Activated T-cell treated with anti-CD3 and anti-CD28 coated beads for 4 hours (primary cell): ENCODE results near the gene ZNF177.
"Not testable (repeated sequence)": the region's sequence is repeated elsewhere in the genome, so short reads cannot be mapped to it uniquely, and the experiment has no call there.

Experiments
- DNase-seq: peaks from one replicate; pipeline ENCODE4 v3.0.0-alpha.2; 2020

The ZNF177 gene

DNA sequence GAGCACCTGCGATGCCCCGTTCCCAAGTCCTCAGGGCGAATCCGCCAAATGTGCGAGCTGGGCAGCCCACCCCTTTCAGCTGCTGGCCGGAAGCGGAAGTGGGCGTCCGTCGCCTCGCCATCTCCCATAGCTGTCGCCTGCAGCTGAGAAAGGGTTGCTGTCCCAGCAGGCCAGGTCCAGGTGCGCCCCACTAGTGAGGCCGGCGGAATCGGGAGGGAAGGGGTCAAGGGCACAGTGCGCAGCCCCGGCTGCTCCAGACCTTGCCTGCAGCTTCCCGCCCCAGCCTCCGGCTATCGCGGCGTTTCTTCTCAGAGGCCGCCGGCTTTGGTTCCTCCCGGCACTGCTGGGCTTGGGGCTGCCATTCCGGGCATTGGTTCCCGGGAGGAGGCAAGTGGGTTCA lies at the start of gene ZNF177:
ZNF177 (plus strand) TSS at position 109 of the 400 bp plus-strand sequence. CDS start 15,299 bp downstream, outside the sequence.
- no peak for DNase-seq

DNA sequence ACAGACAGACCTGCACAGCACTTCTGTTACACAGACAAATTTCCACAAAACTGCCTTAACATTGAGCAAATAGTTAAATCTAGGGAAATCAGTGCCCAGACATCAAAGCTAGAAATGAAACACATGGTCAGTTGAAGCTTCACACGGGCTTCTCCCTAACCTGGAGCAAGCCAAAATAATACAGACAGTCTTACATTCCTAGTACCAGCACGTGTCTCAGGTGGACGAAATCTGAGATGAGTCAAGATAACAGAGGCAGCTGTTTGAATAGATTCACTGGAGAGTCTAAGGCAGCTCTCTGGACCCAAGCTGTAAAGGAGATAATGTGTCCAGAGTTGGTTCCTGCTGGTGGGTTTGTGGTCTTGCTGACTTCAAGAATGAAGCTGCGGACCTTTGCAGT lies 49.1 kb upstream of the ZNF177 start:
- DNase-seq: no peak

DNA sequence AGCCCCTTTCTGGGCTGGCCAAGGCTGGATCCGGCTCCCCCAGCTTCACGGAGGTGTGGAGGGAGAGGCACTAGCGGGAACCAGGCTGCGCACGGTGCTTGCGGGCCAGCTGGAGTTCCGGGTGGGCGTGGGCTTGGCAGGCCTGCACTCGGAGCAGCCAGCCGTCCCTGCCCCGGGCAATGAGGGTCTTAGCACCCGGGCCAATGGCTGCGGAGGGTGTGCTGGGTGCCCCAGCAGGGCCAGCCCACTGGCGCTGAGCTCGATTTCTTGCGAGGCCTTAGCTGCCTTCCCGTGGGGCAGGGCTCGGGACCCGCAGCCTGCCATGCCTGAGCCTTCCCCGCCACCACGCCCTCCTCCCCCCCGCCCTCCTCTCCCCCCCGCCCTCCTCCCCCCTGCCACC lies 41.5 kb upstream of the ZNF177 start:
- no peak for DNase-seq

DNA sequence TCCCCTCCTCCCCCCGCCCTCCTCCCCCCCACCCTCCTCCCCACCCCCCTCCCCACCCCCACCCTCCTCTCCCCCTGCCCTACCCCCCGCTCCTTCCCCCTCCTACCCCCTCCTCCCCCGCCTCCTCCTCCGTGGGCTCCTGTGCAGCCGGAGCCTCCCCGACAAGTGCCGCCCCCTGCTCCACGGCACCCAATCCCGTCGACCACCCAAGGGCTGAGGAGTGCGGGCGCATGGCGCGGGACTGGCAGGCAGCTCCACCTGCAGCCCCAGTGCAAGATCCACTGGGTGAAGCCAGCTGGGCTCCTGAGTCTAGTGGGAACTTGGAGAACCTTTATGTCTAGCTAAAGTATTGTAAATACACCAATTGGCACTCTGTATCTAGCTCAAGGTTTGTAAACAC lies 41.1 kb upstream of the ZNF177 start:
- DNase-seq: not testable (repeated sequence)

DNA sequence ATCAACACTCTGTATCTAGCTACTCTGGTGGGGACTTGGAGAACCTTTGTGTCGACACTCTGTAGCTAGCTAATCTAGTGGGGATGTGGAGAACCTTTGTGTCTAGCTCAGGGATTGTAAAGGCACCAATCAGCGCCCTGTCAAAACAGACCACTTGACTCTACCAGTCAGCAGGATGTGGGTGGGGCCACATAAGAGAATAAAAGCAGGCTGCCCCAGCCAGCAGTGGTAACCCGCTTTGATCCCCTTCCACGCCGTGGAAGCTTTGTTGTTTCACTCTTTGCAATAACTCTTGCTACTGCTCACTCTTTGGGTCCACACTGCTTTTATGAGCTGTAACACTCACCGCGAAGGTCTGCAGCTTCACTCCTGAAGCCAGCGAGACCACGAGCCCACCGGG lies 40.6 kb upstream of the ZNF177 start:
- DNase-seq: not testable (repeated sequence)

DNA sequence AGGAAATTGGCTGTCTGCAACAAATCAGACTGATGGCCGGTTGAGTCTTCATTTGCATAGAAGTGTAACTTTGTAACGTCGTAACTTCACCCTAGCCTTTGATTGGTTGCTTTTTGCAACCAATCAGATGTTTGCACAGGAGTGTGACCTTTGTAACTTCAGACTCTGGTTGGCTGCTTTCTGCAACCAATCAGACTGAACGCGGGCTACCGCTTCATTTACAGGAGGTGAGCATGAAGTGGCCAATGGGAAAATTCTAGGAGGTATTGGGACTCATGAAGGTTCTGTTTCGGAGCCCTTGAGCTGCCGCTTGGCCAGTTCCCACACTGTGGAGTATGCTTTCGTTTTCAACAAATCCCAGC lies 39.3 kb upstream of the ZNF177 start:
- DNase-seq: no peak

DNA sequence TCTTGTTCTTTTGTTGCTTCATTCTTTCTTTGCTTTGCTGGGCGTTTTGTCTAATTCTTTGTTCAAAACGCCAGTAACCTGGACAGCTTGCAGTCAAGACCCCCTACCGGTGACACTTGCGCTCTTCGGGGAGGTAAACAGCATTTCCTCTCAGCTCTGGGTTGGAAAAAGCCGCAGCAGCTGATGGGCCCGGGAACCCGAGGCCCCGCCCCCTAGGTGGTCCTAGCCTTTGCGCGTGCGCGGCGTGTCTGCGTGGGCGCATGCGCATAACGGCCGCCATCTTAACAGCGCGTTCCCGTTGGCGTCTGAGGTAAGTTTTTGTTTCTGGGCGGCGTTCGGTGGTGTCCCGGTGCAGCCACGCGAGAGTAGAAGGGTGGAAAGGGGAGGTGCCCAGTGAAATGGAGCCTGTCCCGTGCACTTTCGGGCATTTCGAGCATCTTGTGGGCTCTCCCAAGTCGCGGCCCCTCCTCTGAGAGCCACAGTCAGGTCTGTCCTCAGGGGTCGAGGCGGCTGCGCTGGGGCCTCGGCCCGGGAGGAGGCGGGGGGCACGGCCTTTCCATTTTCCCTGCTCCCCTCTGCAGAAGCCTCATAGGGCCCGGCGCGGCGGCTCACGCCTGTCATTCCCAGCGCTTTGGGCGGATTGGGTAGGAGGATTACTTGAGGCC lies 38.8 kb upstream of the ZNF177 start, which contains the start of gene ZNF559:
ZNF559 (plus strand) TSS at position 261 of the 665 bp plus-strand sequence. CDS start 14,371 bp downstream, outside the sequence.
- peak; percentile 98 for DNase-seq

DNA sequence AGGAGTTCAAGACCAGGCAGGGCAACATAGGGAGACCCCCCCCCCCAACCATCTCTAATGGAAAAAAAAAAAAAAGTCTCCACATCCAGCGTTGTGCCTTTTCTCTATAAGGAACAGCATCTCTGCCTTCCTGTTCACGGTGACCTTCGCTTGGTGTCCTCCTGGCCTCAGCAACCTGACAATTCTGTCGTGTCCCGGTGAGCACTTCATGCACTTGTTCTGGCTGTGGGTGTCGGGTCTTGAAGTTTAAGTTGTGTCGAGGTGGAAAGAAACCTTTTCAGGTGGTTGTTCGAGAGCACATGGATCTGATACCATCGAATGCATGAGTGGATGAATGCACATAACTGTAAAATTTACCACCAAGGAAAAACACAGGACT lies 38.2 kb upstream of the ZNF177 start:
- no peak for DNase-seq

DNA sequence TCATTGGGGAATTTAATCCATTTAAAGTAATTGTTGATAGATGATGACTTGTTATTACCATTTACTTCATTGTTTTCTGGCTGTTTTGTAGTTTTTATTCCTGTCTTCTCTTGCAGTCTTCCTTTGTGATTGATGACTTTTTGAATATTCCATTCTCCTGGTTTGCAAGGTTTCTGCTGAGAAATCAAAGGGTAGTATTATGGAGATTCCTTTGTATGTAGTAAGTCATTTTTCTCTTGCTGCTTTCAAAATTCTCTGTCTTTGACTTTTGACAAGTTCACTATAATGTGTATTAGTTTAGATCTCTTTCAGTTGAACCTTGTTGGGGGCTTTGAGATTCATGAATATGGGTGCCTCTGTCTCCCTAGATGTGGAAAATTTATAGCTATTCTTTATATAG lies 32.8 kb upstream of the ZNF177 start:
- no peak for DNase-seq

DNA sequence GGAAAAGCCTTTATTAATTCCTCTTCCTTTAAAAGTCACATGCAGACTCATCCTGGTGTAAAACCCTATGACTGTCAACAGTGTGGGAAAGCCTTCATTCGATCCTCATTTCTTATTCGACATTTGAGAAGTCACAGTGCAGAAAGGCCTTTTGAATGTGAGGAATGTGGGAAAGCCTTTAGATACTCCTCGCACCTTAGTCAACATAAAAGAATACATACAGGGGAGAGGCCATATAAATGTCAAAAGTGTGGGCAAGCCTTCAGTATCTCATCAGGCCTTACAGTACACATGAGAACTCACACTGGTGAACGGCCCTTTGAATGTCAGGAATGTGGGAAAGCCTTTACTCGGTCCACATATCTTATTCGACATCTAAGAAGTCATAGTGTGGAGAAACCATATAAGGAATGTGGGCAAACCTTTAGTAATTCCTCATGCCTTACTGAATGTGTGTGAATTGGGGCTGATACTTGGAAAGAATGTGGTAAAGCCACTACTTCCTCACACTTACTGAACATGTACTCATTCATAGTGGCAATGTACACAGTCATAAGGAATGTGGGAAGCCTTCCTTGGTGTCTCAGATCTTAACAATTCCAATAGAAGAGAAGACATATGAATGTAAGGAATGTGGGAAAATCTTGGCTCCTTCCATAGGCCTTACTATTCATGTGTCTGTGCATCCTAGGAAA lies 20.1 kb upstream of the ZNF177 start:
- no peak for DNase-seq

DNA sequence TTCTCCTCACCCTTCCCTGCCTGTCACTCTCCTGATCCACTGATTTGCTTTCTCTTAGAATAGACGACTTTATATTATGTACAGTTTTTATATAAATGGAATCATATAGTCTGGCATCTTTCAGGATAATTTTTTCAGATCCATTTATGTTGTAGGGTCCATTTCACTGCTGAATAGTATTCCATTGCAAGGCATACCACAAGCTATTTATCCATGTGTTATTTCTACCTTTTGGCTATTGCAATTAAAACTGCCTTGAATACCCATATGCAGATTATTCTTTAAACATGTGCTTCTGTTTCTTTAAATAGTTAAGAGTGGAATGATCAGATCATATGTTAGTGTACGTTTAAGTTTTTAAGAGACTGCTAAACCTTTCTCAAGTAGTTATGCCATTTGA lies 17.8 kb upstream of the ZNF177 start:
- DNase-seq: no peak

DNA sequence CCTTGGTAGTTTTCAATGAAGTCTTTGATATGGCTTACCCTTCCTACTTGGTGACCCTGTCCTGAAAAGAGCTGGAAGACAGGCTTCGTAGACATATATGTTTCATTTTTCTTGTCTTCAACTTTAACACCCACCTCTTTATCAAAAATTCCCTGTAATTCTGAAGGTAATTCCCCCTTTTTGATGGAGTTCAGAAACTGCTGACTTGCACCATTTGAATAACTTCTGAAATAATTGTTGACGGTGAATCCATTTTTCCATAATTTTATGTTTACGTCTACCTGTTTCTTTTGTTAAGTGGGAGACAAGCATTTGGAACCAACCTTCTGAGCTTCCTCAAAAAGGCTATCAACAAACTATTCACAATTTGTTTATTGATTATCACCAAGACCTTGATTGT lies 14.6 kb upstream of the ZNF177 start:
- DNase-seq: no peak

DNA sequence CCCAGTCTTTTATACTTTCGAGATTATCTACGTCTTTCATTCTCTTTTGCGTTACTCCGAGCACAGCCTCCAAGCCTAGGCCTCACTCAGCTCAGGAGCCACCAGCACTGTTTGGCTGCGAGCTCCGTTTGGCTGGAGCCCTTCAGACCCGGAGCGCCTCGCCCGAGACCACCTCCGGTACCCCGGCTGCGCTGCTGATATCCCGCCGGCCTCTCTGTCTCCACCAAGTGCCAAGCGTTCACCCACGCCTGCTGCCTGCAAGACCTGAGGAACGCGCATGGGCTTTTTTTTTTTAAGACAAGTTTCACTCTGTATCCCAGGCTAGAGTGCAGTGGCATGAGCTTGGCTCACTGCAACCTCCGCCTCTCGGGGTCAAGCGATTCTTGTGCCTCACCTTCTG lies 14.1 kb upstream of the ZNF177 start:
- no peak for DNase-seq

DNA sequence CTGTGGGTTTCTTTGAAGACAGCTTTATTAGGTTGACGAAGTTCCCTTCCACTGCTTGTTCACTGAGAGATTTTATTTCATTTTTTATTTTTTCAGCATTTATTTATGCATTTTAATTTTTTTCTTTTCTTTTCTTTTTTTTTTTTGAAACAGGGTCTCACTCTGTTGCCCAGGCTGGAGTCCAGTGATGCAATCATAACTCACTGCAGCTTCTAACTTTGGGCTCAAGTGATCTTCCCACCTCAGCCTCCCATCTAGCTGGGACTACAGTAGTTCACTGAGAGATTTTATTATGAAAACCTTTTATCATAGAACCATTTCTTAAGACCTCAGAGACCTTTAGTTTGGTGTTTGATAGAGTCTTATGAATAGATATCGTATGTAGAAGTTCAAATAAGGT lies 10.3 kb upstream of the ZNF177 start:
- no peak for DNase-seq

DNA sequence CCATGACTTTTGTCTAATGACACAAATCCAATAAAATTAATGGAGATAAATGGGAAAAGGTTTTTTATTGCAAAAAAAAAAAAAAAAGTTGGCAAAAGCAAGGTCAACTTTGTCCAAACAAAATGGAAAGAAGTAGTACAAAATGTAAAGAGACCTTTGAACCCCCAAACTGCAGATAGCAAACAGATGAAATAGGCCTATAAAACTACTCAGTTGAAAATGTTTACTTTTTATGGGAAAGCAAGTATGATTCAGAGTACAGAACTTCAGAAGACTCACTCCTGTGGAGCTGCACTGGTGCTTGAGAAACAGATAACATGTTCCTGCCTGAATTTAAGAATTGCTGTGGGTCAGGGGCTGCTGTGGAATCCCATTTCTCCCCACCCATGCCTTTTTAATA lies 9.8 kb upstream of the ZNF177 start:
- DNase-seq: no peak

DNA sequence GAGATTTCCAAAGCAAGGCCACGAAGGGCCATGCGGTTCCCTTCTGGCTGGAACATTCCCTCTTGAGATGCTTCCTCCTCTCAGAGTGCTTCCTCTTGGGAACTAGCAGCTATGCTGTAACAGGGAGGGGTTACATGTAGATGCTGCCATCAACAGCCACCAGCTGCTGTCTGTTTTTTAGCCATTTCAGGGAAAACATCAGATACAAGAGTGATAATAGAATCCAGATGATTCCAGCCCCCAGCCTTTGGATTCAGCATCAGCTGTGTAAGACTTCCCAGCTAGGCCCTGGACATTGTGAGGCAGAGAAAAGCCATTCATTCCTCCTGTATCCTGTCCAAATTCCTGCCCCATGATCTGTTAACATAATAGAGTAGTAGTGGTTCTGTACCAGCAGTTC lies 8.2 kb upstream of the ZNF177 start:
- DNase-seq: no peak

DNA sequence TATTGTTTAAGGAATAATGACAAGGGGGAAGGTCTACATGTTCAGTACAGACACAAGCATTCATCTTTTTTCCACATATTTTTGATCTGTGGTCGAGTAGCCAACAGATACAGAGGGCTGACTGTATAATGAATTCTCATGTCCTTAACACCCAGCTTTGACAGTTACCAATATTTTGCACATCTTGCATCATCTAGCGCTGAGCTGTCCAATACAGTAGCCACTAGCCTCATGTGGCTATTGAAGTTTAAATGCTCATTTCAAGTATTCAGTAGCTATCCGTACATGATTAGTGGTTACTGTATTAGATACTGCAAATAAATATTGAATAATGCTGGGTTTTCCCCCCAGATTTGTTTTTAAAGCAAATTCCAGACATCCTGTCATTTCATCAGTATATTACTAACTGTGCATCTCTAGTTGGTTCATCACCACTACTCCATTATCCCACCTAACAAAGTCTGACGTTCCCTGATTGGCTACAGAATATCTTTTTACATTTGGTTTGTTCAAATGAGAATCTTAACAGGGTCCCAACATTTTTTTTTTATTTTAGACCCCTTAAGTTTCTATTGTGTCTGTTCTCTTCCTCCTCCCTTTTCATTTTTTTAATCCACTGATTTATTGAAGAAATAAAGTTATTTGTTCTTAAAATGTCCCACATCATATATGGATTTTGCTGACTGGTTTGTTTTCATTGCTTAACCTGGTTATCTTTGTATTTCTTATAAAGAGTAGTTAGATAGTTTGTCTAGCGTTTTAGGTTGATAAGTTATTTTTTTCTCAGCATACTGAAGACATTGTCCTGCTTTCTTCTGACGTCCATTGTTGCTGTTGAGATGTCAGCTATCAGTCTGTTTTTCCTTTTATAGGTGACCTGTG lies 8.2 kb downstream of the ZNF177 start:
- DNase-seq: no peak

DNA sequence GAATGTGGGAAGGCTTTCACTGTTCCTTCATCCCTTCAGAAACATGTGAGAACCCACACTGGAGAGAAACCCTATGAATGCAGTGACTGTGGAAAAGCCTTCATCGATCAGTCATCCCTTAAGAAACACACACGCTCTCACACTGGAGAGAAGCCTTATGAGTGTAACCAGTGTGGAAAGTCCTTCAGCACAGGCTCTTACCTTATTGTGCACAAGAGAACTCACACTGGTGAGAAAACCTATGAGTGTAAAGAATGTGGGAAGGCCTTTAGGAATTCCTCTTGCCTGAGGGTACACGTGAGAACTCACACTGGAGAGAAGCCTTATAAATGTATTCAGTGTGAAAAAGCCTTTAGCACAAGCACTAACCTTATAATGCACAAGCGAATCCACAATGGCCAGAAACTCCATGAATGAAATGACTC lies 18.6 kb downstream of the ZNF177 start:
- DNase-seq: no peak

DNA sequence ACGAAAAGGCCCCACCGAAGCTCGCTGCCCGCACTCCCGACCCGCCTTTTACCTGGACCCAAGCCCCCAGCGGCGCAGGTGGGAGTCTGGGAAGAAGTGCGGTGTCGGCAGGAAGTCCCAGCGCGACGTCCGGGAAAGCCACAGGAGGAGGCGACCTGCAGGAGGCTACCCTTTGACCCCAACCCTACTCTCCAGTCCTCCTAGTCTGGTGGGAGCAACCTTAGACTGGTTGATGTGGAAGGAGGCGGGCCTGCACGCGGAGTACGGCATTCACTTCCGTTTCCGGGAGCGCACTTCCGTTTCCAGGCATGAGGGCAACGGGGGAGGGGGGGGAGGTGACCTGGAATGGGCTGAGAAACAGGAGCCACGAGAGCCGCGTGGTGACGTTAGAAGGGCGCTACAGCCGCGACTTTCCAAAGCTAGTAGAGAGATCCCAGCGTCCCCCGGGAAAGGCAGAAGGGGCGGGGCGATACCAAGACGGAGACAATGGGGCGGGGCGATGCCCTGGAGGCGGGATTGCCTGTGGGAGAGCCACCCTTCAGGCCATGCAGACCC lies 44.1 kb downstream of the ZNF177 start:
- DNase-seq: peak; percentile 41

DNA sequence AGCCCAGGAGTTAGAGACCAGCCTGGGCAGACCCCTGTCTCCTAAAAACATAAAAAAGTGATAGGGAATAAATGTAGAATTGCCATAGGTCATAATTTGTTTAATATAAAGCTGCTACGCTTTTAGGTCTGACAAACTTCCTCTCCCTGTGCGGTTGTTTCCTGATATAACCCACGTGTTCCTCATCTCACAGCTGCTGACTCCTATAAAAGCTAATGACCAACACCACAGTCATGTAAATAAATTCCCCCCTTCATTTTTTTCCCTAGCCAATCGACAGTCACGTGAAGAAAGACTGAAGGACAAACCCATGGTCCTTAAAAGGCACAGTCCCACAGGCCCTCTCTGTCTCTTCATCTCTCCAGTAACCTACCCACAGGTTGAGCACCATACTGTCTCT lies 45.0 kb downstream of the ZNF177 start:
- no peak for DNase-seq

DNA sequence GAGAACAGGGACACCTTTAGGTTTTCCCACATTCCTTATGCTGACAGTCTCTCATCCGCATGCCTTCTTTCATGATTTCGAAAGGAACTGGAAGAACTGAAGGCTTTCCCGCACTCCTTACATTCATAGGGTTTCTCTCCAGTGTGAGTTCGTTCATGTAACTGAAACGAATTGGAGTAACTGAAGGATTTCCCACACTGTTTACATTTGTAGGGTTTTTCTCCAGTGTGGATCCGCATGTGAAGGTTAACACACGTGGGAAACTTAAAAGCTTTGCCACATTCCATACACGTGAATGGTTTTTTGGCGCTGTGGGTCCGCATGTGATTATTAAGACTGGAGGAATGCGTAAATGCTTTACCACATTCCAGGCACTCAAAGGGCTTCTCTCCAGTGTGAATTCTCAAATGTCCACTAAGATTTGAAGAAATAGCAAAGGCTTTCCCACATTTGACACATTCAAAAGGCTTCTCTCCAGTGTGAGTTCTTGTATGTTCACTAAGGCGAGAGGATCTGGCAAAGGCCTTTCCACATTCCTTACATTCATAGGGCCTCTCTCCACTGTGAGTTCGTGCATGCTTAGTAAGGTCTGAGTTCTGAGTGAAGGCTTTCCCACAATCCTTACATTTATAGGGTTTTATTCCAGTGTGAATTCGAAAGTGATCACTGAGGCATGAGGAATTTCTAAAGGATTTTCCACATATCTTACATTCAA lies 50.6 kb downstream of the ZNF177 start:
- DNase-seq: no peak

DNA sequence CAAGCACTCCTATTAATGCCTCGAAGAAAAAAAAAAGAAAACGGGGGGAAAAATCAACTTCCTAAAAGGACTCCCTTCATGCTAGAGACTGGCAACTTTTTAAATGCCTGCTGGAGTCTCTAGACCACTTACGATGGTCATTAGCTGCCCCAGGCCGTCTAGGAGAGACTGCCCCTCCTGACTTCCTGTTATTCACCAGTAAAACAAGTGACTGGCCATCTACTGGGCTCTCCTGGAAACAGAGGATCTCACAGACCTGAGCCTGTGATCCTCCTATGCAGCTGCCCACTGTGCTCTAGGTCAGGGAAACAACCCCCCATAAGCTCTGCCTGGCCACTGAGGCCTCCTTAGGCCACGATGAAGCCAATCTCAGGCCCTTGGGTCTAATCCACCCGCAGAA lies 65.1 kb downstream of the ZNF177 start:
- DNase-seq: no peak

DNA sequence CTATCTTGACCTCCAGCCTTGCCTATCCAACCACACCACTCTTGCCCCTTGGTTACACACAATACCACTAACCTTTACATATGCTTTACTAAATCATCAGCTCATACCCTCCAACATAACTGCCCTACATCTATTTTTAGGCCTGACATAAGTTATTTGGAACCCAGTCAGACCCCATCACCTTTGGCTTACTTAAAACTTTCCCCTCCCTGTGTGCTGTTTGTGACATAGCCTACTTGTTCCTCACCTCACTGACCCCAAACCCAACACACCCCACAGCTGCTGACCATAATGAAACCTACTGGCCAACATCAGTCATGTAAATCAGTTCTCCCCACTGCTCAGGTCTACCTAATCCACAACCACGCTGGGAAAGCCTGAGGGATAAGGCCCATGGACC lies 67.6 kb downstream of the ZNF177 start:
- no peak for DNase-seq
